Measurements from ENCODE around the gene NPIPA5.
"Not testable (repeated sequence)": the region's sequence is repeated elsewhere in the genome, so short reads cannot be mapped to it uniquely, and the experiment has no call there.

The NPIPA5 gene

GRCh38 chr16:15378194-15378593, at the start of gene NPIPA5:
TSS of gene NPIPA5 (minus strand) at chr16:15378294. CDS start at chr16:15378294, 0 bp downstream.
- DNase-seq, result not testable (repeated sequence)

- DNase-seq, result no peak
These were observed 49.6 kb upstream of the NPIPA5 start for GRCh38 chr16:15427648-15428239.

DNA sequence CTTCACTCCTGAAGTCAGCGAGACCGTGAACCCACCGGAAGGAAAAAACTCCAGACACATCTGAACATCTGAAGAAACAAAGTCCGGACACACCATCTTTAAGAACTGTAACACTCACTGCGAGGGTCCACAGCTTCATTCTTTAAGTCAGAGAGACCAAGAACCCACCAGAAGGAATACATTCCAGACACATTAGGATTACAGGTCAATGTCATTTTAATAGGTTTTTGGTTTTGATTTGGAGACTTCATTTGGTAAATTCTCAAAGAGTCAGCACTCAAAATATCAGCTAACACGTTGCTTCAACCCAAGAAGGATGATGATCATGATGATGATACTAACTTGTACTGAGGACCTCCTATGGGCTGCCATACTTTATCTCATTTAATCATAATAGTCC, 48.7 kb upstream of the NPIPA5 start:
- DNase-seq, result no peak

GRCh38 chr16:15425861-15426260, 47.8 kb upstream of the NPIPA5 start:
- no peak for DNase-seq

DNA sequence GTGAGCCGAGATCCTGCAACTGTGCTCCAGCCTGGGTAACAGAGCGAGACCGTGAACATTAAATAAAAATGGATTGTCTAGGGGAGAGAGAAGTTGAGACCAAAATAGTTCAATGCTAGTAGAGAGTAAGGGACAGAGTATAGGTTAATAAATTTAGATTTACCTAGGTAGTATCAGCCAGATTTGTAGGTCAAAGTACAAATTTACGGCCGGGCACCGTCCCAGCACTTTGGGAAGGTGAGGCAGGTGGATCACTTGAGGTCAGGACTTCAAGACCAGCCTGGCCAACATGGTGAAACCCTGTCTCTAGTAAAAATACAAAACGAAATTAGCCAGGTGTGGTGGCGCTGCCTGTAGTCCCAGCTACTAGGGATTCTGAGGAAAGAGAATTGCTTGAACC, 44.1 kb upstream of the NPIPA5 start:
- no peak for DNase-seq

- DNase-seq, result not testable (repeated sequence)
These were observed 43.6 kb upstream of the NPIPA5 start for GRCh38 chr16:15421696-15422095.

DNA sequence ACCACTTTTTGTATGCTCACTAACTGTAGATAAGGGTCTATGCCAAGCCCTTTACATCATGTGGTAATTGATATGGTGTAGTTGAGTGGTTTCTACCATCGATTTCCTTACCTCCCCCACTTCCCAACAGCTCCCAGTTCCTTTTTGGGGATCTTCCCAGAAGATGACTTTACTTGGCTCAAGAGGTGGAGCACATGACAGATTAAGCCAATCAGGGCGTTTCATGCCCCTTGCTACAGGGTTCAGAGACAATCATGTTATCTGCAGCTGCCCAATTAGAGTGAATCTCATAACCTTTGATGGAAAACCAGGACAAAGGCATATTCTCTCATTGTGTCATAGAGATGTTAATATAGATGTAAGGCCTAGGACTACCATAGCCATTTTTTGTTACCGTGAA, 40.1 kb upstream of the NPIPA5 start:
- no peak for DNase-seq

DNA sequence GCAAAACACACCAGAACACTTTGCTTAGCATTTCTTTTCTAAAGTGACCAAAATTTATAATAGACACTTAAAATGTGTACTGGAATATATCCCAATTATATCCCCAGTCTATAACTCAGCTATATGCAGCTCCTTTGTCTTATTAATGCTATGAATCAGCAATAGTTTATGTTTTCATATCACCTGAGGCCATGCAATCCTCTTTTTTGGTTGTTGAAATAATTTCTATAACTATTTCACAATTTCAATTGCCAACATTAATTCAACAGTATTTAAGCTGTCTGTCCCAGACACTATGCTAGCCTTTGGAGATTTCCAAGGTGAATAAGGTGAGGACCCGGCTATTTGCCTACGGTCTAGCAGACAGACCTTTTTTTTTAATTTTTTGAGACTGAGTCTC, 39.1 kb upstream of the NPIPA5 start:
- DNase-seq, result no peak

- no peak for DNase-seq
These were observed 37.5 kb upstream of the NPIPA5 start for GRCh38 chr16:15415511-15415985.

DNA sequence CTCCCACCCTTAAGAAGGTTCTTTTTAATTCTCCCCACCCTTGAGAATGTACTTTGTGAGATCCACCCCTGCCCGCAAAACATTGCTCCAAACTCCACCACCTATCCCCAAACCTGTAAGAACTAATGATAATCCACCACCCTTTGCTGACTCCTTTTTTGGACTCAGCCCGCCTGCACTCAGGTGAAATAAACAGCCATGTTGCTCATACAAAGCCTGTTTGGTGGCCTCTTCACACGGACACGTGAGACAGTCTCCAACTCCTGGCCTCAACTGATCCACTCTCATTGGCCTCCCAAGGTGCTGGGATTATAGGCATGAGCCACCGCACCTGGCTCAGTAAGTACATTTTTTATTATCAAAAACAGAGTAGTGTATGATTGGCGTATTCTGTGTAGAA, 31.4 kb upstream of the NPIPA5 start:
- not testable (repeated sequence) for DNase-seq

GRCh38 chr16:15407756-15408155, 29.7 kb upstream of the NPIPA5 start:
- not testable (repeated sequence) for DNase-seq

DNA sequence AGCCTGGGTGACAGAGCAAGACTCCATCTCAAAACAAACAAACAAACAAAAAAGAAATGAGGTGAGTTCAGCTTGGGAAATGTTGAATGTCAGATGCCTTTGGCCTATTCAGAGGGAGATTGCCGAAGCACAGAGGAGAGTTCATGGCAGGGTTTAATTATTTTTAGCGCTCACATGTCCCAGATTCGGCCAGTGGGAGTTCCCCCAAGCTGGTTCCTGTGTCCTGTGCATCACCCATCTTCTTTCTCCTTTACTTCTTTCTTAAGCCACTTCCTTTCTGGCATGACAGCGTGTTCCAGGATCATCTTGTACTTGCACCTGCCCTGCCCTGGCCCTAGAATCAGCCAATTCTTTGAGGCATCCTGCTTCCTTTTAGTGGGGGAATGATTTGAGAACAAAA, 26.7 kb upstream of the NPIPA5 start:
- no peak for DNase-seq

- not testable (repeated sequence) for DNase-seq
These were observed 26.0 kb upstream of the NPIPA5 start for GRCh38 chr16:15404091-15404490.

DNA sequence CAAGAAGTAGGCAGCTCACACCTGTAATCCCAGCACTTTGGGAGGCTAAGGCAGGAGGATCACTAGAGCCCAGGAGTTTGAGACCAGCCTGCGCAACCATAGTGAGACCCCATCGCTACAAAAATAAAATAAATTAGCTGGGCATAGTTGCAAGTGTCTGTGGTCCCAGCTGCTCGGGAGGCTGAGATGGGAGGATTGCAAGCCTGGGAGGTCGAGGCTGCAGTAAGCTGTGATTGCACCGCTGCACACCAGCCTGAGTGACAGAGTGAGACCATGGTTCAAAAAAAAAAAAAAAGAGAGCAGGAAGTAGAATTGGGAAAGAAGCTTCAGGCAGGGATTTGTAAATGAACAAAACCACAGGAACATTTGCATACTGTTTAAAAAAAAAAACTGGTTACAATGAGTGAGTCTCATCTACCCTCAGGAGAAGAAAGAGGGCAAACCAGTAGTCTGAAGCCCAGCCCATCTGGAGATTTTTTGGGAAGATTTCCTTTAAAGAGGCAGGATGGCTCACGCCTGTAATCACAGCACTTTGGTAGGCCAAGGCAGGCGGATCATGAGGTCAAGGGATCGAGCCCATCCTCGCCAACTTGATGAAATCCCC, 25.4 kb upstream of the NPIPA5 start:
- DNase-seq, result no peak

DNA sequence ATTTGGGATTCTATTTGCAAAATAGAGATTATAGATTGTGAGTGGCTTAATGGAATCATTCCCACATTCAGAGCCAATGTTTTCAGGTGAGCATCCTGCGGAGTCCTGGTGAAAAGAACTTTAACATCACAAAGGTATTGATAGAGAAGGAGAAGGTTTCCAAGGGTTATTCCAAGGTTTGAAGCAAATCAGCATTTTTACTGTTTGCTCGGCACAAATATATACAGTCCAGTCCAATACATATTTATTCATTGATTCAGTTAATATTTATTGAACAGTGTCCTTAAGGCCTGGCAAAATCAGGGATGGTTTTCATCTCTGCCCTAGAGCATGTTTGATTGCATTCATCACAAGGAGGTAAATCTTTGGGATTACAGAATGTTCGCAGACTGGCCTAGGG, 23.9 kb upstream of the NPIPA5 start:
- DNase-seq, result no peak

GRCh38 chr16:15400314-15400713, 22.2 kb upstream of the NPIPA5 start:
- not testable (repeated sequence) for DNase-seq

GRCh38 chr16:15399317-15399716, 21.2 kb upstream of the NPIPA5 start:
- DNase-seq, result no peak

DNA sequence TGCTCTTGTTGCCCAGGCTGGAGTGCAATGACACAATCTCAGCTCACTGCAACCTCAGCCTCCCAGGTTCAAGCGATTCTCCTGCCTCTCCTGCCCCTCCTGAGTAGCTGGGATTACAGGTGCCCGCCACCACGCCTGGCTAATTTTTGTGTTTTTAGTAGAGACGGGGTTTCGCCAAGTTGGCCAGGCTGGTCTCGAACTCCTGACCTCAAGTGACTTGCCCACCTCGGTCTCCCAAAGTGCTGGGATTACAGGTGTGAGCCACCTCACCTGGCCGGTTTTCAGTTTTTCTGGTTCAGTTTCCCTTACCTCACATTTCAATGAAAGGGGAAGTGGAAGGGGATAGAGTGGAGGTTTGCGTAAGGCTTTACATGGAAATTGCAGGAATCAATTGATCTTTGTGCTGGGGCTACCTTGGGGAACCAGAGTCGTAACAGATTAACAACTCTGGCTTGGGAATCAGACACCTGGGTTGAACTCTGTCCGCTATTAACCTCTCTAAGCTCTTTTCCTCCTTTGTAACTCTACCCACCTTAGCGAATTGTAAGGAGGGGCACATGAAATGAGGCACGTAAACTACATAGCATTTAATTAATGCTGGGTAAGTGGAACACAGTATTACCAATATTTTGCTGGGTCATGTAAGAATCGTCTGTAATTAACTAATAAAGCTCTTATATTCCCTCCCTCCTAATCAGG, 20.7 kb upstream of the NPIPA5 start:
- no peak for DNase-seq

- no peak for DNase-seq
These were observed 19.0 kb upstream of the NPIPA5 start for GRCh38 chr16:15396948-15397594.

GRCh38 chr16:15396509-15396829, 18.4 kb upstream of the NPIPA5 start:
- not testable (repeated sequence) for DNase-seq

- DNase-seq, result not testable (repeated sequence)
These were observed 17.8 kb upstream of the NPIPA5 start, which contains the start of gene MPV17L for GRCh38 chr16:15395631-15396508. TSS of gene MPV17L (plus strand) at chr16:15395754. CDS start at chr16:15395898, 144 bp downstream.

GRCh38 chr16:15393025-15393424, 14.9 kb upstream of the NPIPA5 start:
- DNase-seq, result not testable (repeated sequence)

DNA sequence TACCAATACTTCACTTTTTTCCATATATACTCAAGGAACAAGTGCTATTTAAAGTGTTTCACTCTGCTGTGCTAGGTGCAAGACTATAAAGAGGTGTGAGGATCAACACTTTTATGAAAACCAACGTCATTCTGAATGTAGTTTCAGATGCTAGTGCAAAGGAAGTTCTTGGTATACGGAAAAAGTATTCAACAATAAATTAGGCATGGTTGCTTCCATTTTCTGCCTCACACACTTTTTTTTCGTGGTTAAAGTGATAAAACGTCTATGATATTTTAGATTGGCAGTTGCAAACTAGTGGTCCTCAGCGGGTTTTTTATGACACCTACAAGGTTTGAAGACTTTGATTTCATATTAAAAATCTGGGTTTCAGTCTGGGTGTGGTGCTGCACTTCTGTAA, 11.8 kb upstream of the NPIPA5 start:
- not testable (repeated sequence) for DNase-seq
